Central memory CD8-positive, alpha-beta T cell (primary cell): ENCODE data around the gene C8G.
A peak's percentile ranks its signal among the peaks of the same experiment; 100 is the strongest.

Experiments used
- ATAC-seq: fragments of 150-1000 bp; cut with Tn5 transposase; replicated peaks from 2 replicates; pipeline ENCODE4 v1.10.0; 2022; ENCODE audit warnings: mild to moderate bottlenecking, moderate FRiP score, moderate number of reproducible peaks; ENCODE audit not compliant: poor library complexity, severe bottlenecking; ENCODE audit errors: extremely low read depth
- DNase-seq, 2 donors: peaks; one replicate each; pipeline ENCODE4 v3.0.0; 2021; ENCODE audit warnings: low spot score in 2 of 2
- H3K27ac Mint-ChIP-seq: one replicate; pipeline ENCODE4 v1.8.0; 2022; ENCODE audit warnings: low read depth, mild to moderate bottlenecking, moderate library complexity, mixed read lengths
- H3K27me3 Mint-ChIP-seq: one replicate; pipeline ENCODE4 v1.8.0; 2022; ENCODE audit warnings: mixed read lengths
- H3K36me3 Mint-ChIP-seq: one replicate; pipeline ENCODE4 v1.8.0; 2022; ENCODE audit warnings: mild to moderate bottlenecking, moderate library complexity, mixed read lengths; ENCODE audit not compliant: insufficient read depth
- H3K4me1 Mint-ChIP-seq: one replicate; pipeline ENCODE4 v1.8.0; 2022; ENCODE audit warnings: mixed read lengths
- H3K4me3 Mint-ChIP-seq: one replicate; pipeline ENCODE4 v1.8.0; 2022; ENCODE audit warnings: mild to moderate bottlenecking, moderate library complexity, mixed read lengths
- H3K9me3 Mint-ChIP-seq: one replicate; pipeline ENCODE4 v1.8.0; 2022; ENCODE audit warnings: mixed read lengths

The C8G gene

DNA sequence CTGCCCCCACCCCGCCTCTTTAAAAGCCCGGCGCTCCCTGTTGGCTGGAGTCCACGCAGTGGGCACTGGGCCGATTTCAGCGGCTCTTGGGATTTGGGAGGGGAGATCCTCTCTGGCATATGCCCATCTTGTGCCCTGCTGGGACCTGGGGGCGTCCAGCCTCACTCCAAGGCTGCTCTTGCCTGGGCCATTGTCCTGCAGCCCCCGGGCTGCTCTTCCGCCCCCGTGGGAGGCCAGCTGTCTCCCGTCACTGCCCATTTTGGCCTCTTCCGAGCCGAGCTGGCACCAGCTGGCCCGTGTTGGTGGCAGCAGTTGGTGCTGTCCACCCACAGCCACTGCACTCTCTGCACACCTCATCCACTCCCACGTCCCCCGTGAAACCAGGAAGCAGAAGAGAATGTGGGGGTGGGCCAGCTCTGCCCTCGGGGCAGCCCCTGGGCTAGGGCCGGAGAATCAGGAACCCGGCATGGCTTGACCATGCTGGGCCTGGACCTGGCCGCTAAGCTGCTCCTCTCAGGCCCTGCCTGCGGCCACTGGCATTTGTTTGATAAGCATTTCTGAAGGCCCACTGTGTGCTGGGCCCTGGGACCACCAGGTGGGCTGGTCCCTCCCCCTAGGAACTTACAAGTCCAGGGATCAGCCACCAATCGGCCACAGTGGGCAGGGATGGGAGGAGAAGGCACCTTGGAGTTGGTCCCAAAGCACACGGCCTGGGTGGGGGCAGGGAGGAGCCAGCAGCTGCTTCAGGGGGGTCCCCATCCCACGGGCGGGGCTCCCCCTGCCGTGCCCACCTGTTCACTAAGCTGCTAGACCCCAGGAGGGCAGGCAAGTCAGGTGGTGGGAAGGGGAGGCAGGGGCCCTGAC lies 2.2 kb downstream of the C8G start:
- H3K27me3 Mint-ChIP-seq, result no peaks in the 10 kb centered on the region
- ATAC-seq (no peak), DNase-seq (no peak)
- no peaks in the 10 kb centered on the region for H3K9me3 Mint-ChIP-seq
- H3K4me1 Mint-ChIP-seq, result peaks cover 14% of the 10 kb centered on the region
- peaks cover 28% of the 10 kb centered on the region for H3K36me3 Mint-ChIP-seq
- no peak overlapping the region for H3K27ac Mint-ChIP-seq
- H3K4me3 Mint-ChIP-seq, result peak overlapping the region; percentile 18

GRCh38 chr9:136947955-136948510 lies 3.0 kb downstream of the C8G start:
- peak overlapping the region; percentile 83 for H3K4me3 Mint-ChIP-seq
- DNase-seq, result no peak

DNA sequence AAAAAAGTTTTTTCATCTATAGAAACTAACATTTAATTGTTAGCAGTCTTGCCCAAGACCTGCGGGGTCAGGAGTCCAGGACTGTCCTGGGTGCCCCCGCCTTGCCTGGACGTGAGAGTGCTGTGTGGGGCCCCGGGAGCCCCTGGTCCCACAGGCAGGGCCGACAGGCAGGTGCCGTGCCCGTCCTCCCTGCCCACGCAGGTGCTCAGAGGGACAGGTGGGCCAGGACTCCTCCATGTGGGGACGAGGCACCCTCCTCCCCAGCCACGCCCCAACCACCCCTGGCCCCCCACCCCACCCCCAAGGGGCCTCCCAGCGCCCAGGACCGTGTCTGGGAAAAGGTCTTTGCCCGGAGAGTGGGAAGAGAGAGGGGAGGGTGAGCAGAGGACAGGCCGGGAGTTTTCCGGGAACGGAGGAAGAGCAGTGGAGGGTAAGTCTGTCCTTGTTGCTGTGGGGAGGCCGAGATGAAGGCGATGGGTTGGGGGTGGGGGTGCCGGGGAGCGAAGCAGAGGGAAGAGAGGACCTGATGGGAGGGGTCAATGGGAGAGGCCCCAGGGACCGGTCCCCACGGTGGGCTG lies 4.3 kb downstream of the C8G start:
- peaks cover 18% of the 10 kb centered on the region for H3K36me3 Mint-ChIP-seq
- no peak for DNase-seq
- no peak for ATAC-seq
- H3K9me3 Mint-ChIP-seq, result no peaks in the 10 kb centered on the region
- H3K4me3 Mint-ChIP-seq, result peak overlapping the region; percentile 83
- peaks cover 14% of the 10 kb centered on the region for H3K4me1 Mint-ChIP-seq
- peak overlapping the region; percentile 78 for H3K27ac Mint-ChIP-seq
- H3K27me3 Mint-ChIP-seq, result no peaks in the 10 kb centered on the region

More at GRCh38 chr9:136947955-136948510, 3.0 kb downstream of the C8G start:
- Mint-ChIP-seq H3K9me3 (no peaks in the 10 kb centered on the region), H3K27ac (no peak overlapping the region), H3K36me3 (peaks cover 25% of the 10 kb centered on the region), H3K4me1 (peaks cover 14% of the 10 kb centered on the region), H3K27me3 (no peaks in the 10 kb centered on the region)
- no peak for ATAC-seq

GRCh38 chr9:136949817-136950655 lies 5.0 kb downstream of the C8G start:
- Mint-ChIP-seq H3K36me3 (peaks cover 13% of the 10 kb centered on the region), H3K4me1 (peaks cover 14% of the 10 kb centered on the region), H3K4me3 (peak overlapping the region; percentile 83), H3K27ac (peak overlapping the region; percentile 78), H3K27me3 (no peaks in the 10 kb centered on the region), H3K9me3 (no peaks in the 10 kb centered on the region)
- DNase-seq (peak; percentile 95 to 97), ATAC-seq (peak; percentile 97)

- DNase-seq, result no peak
- H3K27me3 Mint-ChIP-seq, result no peaks in the 10 kb centered on the region
- H3K4me3 Mint-ChIP-seq, result peak overlapping the region; percentile 83
- no peak overlapping the region for H3K27ac Mint-ChIP-seq
- peaks cover 13% of the 10 kb centered on the region for H3K4me1 Mint-ChIP-seq
- no peak for ATAC-seq
- no peaks in the 10 kb centered on the region for H3K9me3 Mint-ChIP-seq
- H3K36me3 Mint-ChIP-seq, result peaks cover 6% of the 10 kb centered on the region
These were observed 5.7 kb downstream of the C8G start for GRCh38 chr9:136950656-136951276.

GRCh38 chr9:136951541-136952320 lies 6.7 kb downstream of the C8G start, which contains the start of gene LCN12:
Gene LCN12, plus strand, starts transcription at chr9:136952273. Its CDS starts 55 bp downstream, at chr9:136952328.
- Mint-ChIP-seq H3K27ac (peak within 1 kb of the TSS; percentile 46), H3K36me3 (peaks cover 6% of the 10 kb centered on the region), H3K4me1 (peaks cover 13% of the 10 kb centered on the region), H3K9me3 (no peaks in the 10 kb centered on the region), H3K27me3 (no peaks in the 10 kb centered on the region), H3K4me3 (no peak within 1 kb of the TSS)
- DNase-seq (no peak), ATAC-seq (no peak)

- Mint-ChIP-seq H3K9me3 (no peaks in the 10 kb centered on the region), H3K4me3 (no peak overlapping the region), H3K27me3 (no peaks in the 10 kb centered on the region), H3K4me1 (peaks cover 13% of the 10 kb centered on the region), H3K27ac (no peak overlapping the region), H3K36me3 (peaks cover 6% of the 10 kb centered on the region)
- DNase-seq, result no peak
- ATAC-seq, result no peak
These were observed 7.3 kb downstream of the C8G start for GRCh38 chr9:136952321-136952850.

- no peak overlapping the region for H3K27ac Mint-ChIP-seq
- no peaks in the 10 kb centered on the region for H3K9me3 Mint-ChIP-seq
- no peaks in the 10 kb centered on the region for H3K27me3 Mint-ChIP-seq
- H3K36me3 Mint-ChIP-seq, result peaks cover 6% of the 10 kb centered on the region
- ATAC-seq (no peak), DNase-seq (no peak)
- no peak overlapping the region for H3K4me3 Mint-ChIP-seq
- peaks cover 19% of the 10 kb centered on the region for H3K4me1 Mint-ChIP-seq
These were observed 8.1 kb downstream of the C8G start for GRCh38 chr9:136952876-136953770.

DNA sequence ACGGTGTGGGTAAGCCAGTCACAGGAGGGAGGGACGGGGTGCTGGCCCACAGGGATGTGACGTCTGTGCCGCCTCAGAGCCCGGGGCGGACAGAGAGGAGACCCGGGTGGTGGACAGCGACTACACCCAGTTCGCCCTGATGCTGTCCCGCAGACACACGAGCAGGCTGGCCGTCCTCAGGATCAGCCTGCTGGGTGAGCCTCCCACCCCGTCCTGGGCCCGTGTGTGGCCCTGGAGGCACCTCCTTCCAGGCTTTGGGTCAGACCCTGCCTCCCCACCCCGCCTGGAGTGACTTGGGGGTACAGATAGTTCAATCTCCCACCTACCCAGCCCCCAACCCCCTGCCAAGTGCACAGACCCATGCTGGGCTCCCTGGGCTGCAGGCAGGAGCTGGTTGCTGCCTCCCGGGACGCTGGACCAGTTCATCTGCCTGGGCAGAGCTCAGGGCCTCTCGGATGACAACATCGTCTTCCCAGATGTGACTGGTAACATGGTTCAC lies 8.8 kb downstream of the C8G start:
- Mint-ChIP-seq H3K9me3 (no peaks in the 10 kb centered on the region), H3K36me3 (peaks cover 6% of the 10 kb centered on the region), H3K4me1 (peaks cover 26% of the 10 kb centered on the region), H3K4me3 (no peak overlapping the region), H3K27ac (no peak overlapping the region), H3K27me3 (no peaks in the 10 kb centered on the region)
- ATAC-seq, result no peak
- DNase-seq, result no peak

DNA sequence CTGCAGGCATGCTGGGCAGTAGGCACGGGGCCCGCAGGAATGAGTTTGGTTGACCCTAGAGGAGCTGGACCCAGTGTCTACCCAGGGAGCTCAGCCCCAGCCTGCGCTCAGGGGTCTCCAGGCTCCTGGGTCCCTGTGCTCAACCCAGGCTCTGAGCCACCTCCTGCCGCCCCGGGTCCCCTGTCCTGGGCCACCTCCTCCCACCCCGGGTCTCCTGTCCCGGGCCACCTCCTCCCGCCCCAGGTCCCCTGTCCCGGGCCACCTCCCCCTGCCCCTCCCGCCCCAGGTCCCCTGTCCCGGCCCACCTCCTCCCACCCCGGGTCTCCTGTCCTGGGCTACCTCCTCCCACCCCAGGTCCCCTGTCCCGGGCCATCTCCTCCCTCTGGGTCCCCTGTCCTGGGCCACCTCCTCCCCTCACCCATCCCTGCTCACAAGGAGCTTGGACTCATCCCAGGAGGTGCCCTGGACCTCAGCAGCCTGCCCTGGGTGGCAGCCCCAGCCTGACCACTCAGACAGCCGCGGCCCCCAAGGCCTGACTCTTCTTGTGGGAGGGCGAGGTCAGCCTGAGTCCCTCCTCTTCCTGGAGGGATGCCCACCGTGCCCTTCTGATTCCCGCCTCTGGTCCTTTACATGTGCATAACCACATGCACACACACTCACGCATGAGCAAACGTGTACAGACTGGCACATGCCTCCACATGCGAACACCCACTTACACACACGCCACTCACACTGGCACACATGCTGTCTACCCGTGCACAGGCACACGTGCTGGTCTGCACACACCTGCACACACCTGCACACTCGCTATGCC lies 9.4 kb downstream of the C8G start:
- Mint-ChIP-seq H3K4me3 (no peak overlapping the region), H3K27ac (no peak overlapping the region), H3K36me3 (peaks cover 5% of the 10 kb centered on the region), H3K27me3 (no peaks in the 10 kb centered on the region), H3K9me3 (no peaks in the 10 kb centered on the region), H3K4me1 (peaks cover 31% of the 10 kb centered on the region)
- DNase-seq, result no peak
- no peak for ATAC-seq
